Stimulated activated CD8-positive, alpha-beta memory T cell treated with anti-CD3 and anti-CD28 coated beads, Interleukin-12 subunit alpha, Interleukin-12 subunit beta, amount 100 ng/mL, for 24 hours (primary cell): ENCODE results near the gene EAPP.
"Not testable (repeated sequence)": the region's sequence is repeated elsewhere in the genome, so short reads cannot be mapped to it uniquely, and the experiment has no call there.

ENCODE experiments used
- DNase-seq: peaks from one replicate; pipeline ENCODE4 v3.0.0-alpha.2; 2020; ENCODE audit errors: extremely low read depth

Gene EAPP

GRCh38 chr14:34538096-34538495 lies 1.4 kb downstream of the EAPP start:
- DNase-seq = not testable (repeated sequence)

DNA sequence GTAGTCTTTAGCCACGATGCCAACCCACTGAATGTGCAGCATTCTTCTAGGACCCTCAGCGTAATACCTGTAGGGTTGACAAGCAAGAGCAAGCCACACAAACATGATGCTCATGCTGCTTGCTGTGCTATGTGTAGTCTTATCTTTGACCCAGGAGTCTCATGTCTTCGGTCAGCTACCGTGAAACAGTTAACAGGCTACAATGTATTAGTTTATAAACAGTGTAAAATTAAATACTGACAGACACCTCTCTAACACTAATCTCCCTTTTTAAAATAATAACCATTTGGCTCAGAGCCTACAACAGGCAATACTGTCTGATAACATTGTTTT lies 1.9 kb downstream of the EAPP start:
- DNase-seq = no peak

DNA sequence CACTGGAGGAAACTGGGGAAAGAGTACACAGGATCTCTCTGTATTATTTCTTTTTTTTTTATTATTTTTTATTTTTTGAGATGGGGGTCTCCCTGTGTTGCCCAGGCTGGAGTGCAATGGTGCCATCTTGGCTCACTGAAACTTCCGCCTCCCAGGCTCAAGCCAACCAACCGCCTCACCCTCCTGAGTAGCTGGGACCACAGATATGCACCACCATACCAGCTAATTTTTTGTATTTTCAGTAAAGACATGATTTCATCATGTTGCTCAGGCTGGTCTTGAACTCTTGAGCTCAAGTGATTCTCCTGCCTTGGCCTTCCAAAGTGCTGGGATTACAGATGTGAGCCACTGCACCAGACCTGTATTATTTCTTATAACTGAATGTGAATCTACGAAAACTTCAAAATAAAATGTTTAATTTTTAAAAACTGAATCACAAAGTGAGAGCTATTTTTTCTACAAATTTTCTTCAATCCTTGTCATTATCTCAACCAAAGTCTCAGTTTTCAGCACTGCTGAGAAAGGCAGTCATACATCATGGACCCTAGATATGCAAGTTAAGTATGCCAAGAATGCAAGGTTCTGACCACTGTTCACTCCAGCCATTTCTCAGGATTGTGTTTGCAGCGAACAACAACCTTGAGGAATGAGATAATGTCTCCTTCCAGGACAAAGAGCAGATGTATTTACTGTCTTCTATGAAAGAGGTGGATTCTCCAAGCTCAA lies 2.4 kb downstream of the EAPP start:
- no peak for DNase-seq

- no peak for DNase-seq
These were observed 11.9 kb downstream of the EAPP start for GRCh38 chr14:34527591-34527990.

GRCh38 chr14:34524216-34524615 lies 15.3 kb downstream of the EAPP start:
- DNase-seq = not testable (repeated sequence)

DNA sequence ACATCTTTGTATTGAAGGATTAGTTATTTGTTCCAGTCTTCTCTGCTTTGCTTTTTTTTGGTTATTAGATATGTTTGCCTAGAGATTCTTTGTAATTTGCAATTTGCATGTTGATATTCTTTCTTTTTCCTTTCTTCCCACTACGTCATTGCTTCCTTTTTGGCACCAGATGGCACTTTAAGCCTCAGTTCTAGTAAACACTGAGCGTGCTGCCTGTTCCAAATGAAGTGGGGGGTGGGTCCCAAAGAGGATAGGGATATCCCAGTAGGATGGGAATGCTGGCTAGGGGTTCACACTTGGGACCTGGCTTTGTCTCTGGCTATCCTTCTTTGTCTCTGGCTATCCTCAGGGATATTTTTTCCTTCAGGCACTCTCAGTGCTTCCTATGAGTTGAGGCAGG lies 17.0 kb downstream of the EAPP start:
- no peak for DNase-seq

GRCh38 chr14:34521071-34521470 lies 18.4 kb downstream of the EAPP start:
- DNase-seq = not testable (repeated sequence)

DNA sequence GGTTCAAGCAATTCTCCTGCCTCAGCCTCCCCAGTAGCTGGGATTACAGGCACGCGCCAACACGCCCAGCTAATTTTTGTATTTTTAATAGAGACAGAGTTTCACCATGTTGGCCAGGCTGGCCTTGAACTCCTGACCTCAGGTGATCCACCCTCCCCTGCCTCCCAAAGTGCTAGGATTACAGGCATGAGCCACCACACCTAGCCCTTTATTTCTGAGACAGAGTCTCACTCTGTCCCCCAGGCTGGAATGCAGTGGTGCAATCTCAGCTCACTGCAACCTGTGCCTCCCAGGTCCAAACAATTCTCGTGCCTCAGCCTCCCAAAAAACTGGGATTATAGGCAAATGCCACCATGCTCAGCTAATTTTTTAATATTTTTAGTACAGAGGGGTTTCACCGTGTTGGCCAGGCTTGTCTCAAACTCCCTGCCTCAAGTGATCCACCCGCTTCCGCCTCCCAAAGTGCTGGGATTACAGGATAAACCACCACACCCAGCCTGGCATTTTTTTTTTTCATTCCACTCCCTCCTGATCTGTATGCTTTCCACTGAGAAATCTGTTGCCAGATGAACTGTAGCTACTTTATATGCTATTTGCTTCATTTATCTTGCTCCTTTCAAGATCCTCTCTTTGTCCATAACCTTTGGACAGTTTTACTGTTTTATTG lies 19.1 kb downstream of the EAPP start:
- DNase-seq = not testable (repeated sequence)

- DNase-seq = no peak
These were observed 31.6 kb downstream of the EAPP start for GRCh38 chr14:34507884-34508283.

DNA sequence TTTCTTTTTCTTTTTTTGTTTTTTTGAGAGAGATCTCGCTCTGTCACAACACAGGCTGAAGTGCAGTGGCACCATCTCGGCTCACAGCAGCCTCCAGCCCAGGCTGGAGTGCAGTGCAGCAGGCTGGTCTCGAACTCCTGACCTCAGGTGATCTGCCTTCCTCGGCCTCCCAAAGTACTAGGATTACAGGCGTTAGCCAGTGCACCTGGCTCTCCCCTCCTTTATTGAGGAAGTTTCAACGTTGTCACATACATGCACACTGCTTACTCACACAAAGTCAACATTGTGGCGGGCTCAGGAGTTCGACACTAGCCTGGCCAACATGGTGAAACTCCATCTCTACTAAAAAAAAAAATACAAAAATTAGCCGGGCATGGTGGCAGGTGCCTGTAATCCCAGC lies 32.0 kb downstream of the EAPP start:
- no peak for DNase-seq

GRCh38 chr14:34505124-34505491 lies 34.4 kb downstream of the EAPP start:
- not testable (repeated sequence) for DNase-seq

GRCh38 chr14:34504027-34504426 lies 35.5 kb downstream of the EAPP start:
- not testable (repeated sequence) for DNase-seq

GRCh38 chr14:34502545-34503225 lies 36.8 kb downstream of the EAPP start:
- no peak for DNase-seq

DNA sequence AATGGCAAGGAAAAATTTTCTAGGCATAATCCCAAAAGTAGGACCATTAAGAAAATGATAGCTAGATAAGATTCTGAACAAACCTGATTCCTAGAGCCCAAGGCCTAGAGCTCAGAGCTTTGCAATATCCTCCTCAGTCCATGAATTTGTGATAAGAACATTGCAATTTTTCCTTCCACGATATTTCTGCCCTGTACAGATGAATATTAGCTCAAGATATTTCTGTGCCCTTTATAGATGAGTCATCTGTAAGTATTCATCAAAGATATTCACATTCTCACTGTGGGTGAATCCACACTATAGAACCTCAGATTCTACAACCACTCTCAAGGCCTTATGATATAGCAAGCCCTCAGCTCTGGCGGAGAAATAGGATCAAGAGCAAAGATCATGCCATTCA lies 37.5 kb downstream of the EAPP start:
- no peak for DNase-seq

GRCh38 chr14:34501004-34501580 lies 38.4 kb downstream of the EAPP start:
- DNase-seq = no peak

DNA sequence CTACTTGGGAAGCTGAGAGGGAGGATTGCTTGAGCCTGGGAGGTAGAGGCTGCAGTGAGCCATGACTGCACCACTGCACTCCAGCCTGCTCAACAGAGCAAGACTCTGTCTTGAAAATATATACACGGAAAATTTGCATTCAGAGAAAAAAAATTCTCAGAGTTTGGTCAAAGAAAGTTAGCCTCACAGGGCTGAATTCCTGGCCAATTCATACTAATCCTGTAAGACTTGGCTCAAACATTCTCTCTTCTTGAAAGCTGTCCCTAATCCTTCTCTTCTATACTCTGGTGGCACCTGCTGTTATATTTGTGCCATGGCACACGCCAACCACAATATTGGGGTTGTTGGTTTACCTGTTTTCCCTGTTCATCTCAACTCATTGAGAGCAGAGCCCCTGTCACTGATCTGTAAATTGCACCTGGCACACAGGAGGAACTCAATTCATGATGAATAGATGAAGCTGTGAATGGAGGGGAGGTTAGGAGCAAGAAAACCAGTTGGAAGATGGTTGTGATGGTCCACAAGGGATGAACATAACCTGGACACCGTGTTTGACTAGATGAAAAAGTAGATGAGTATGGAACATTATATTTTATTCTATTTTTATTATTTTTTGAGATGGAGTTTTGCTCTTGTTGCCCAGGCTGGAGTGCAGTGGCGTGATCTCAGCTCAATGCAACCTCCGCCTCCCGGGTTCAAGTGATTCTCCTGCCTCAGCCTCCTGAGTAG lies 40.7 kb downstream of the EAPP start:
- no peak for DNase-seq

GRCh38 chr14:34496679-34497513 lies 42.6 kb downstream of the EAPP start:
- no peak for DNase-seq

DNA sequence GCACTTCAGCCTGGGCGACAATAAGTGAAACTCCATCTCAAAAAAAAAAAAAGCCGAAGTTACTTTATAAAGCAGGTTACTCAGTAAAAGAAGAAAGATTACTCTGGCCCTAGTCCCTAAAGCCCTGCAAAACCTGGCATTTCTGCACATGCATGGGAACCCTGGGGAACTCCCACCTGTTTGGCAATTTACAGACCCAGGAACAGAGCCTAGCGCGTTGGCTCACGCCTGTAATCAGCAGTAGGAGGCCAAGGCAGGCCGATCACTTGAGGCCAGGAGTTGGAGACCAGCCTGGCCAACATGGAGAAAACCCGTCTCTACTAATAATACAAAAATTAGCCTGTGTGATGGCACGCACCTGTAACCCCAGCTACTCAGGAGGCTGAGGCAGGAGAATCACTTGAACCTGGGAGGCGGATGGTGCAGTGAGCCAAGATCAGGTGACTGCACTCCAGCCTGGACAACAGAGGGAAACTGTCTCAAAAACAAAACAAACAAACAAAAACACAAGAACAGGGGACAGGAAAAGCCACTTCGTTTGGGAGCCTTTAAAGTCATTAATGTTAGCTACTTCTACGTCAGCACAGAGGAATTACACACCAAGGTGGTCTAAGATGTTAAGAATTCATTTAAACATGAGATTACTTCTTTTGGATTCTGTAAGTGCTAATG lies 43.4 kb downstream of the EAPP start:
- no peak for DNase-seq

- DNase-seq = no peak
These were observed 50.2 kb downstream of the EAPP start for GRCh38 chr14:34489324-34489723.

DNA sequence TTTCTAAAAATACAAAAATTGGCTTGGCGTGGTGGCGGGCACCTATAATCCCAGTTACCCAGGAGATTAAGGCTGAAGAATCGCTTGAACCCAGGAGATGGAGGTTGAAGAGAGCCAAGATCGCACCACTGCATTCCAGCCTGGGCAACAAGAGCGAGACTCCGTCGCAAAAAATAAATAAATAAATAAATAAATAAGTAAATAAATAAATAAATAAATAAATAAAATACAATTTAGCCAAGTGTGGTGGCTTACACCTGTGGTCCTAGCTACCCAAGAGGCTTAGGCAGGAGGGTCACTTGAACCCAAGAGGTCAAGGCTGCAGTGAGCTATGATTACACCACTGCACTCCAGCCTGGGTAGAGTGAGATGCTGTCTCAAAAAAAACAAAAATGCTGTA lies 51.0 kb downstream of the EAPP start:
- DNase-seq = no peak

GRCh38 chr14:34484726-34485125 lies 54.8 kb downstream of the EAPP start:
- no peak for DNase-seq
